ENCODE results near the gene RNF141.

Gene RNF141

GRCh38 chr11:10540915-10541560 is at the start of gene RNF141:
Gene RNF141 (minus strand): TSS chr11:10541187. CDS start chr11:10534158, 7,029 bp downstream.
- DNase-seq, result peak; percentile 97

DNA sequence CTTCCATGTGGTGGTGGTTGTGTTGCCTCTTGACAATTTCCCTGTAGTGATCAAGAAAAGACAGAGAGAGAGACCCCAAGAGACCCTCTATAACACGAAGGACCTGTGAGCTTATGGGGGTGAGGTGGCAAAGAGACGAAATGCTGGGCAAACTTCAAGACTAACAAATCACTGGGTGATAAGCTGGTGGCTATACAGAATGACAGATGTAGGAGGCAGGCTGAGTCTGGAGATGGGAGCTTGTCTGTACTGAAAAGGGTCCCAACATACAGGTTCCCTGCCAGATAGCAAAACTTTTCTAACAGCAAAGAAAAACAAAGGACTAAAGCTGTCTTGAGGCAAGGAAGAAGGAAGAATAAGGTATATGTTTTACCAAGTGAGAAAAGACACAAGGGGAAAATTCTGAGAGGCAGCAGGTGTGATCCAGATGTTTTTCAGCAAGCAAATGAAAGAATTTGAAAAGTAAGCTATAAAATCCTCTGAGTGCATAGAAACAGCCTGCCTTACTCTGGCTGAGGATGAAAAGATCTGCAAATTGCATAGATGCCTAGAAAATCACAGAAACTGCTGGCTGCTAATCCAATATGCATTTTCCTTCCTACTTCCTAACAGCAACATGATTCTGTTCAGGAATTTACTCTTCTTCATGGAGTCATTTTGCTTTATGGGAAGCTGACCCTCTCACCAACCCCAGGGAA is 49.4 kb upstream of the RNF141 start:
- DNase-seq, result no peak

- DNase-seq, result no peak
Measured at GRCh38 chr11:10588904-10589303, 47.9 kb upstream of the RNF141 start.

DNA sequence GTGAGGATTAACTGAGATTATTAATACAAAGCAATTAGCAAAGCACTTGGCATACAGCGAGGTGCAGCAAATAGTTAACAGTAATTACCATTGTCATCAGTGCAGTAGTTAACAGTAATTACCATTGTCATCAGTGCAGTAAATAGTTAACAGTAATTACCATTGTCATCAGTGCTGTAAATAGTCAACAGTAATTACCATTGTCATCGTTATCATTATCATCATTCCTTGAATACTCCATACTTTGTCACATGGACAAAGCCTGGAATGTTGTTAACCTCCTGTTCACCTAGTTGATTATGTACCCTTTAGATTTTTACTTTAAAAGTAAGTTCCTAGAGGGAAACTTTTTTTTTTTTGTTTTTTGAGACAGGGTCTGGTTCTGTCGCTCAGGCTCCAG is 47.0 kb upstream of the RNF141 start:
- DNase-seq, result no peak

DNA sequence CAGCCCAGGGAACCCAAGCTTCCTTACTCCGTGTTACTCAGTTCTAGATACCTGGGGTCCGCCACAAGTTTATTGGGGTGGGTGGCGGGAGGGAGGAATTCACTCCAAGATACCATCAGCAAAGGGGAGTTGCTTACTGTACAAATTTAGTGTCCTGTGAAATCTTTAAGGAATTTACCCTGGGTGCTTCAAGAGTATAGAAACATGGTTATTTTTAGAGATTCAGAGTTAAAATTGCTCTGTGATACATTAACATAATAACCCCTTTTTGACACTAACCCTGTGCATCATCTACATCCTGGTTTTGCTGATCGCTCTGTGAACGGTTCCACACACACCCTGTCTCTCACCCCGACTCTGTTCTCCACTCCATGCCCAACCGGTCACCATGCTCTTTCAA is 46.4 kb upstream of the RNF141 start:
- no peak for DNase-seq

GRCh38 chr11:10584071-10584501 is 43.1 kb upstream of the RNF141 start:
- DNase-seq, result no peak

DNA sequence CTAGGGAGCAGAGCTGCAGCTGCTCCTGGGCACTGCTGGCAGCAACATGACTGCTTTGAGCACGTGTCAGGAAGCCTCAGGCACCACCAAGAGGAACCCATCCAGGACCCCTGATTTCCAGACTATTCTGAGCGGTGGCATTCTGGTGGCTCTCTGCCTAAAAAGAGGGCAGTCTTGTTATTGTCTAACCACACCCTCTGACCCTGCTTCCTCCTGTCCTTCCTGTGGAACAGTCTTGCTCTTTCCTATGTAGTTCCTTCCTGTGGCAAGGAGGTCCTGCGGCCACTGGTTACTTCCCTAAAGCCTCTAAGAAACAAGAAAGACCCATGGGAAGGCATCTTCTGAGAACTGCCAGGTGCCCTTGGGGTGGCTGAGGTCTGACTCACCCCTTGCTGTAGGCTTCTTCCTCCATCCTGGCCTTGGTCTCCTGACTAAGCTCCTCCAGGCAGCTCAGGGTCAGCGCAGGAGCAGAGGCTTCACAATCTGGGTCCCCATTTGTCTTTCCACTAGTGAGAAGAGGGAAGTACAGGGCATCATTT is 40.6 kb upstream of the RNF141 start:
- no peak for DNase-seq

DNA sequence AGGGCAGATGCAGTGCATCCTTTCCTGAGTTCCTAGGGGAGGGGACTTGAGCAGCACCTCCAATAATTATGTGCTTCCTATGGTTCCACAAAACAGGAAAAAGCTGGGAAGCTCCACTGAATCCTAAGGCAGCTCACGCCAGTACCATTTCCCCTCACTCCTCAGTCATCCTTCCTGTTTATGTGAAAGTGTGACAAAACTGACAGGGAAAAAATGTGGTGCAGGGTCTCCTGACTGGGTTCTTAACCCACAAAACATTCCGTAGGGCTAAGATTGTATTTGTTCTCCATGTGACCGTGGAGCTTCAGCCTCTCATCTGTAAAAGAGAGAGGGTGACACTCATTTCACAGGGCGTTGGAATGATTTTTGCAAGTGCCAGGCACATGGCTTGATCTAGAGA is 39.6 kb upstream of the RNF141 start:
- DNase-seq, result no peak

DNA sequence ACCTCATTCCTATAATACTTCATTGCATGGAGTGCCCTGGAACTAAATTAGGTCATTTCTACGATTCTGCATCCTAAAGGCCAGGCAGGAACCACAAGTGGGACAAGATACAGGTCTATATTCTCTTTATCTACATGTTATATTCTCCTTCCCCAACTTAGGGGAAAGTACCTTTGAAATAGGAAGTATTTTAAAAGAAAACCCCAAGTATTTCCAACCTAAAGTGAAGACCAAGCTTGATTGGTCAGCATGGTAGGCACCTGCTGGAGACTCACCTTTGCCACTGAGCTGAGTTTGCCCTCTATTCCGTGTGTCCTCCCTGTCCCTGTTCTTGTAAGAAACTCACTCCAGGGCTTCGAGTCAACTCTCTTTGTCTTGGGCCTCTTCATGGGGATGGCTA is 38.7 kb upstream of the RNF141 start:
- no peak for DNase-seq

DNA sequence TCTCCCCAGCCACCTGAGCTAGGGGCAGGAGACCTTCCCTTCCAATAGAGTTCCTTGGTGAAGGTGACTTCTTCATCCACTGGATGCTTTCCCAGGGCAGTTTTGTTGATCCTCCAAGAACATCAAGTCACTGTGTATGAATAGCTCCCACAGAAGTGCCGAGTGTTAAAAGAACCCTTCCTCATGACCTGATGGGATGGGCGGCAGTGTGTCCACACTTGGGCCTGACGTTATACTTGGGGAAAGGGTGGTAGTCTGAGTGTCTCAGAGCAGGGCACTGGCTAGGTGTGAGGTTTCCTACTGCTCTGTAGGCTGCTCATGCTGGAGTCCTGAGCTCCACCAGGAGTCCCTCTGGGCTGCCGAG is 35.0 kb upstream of the RNF141 start:
- DNase-seq, result no peak

DNA sequence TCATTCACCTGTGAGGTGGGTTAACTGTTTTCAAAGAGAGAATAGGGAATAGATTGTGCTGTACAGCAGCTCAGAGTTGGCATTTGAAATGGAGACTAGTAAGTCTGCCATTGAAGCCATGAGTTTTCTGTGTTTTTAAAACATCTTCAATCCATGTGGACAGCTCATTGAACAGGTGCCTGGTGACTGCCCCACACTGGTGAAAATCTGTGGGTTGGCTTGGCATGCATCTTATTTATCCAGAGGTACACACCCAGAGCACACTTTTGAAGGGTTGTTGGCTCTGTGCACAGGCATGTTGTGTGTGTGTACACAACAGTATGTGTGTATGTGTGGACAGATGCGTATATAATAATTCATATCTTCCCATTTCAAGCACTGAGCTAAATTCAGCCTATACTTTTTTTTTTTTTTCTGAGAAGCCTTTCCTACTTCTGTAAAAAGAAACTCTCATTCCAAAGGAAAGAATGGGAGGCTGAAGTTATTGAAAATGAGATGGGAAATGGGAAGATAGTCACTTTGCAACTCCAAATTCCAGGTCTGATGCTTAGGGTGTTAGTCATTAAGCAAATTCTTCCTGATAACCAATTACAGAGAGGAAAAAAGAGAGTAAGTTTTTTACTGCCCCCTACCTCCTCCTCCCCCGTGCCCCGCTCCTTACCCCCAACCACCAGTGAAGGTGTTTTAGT is 34.5 kb upstream of the RNF141 start:
- DNase-seq, result no peak

DNA sequence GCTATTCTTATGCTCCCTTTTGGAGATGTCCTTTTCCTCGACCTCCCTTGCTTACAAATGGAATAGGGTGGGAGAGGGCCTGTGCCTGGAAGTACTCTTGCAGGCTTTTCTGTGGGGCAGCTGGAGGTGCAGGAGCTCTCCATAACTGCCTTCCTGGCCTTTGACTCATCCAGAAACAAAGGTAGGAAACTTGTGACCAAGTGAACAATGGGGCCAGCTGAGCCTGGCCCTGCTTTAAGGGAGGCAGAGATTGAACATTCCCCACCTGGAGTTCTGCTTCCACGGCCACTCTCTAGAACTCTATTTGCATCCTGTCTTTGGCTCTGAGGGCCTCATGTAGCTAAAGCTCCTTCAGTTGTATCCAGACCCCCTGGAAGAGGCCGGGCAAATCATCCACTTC is 32.6 kb upstream of the RNF141 start:
- DNase-seq, result no peak

DNA sequence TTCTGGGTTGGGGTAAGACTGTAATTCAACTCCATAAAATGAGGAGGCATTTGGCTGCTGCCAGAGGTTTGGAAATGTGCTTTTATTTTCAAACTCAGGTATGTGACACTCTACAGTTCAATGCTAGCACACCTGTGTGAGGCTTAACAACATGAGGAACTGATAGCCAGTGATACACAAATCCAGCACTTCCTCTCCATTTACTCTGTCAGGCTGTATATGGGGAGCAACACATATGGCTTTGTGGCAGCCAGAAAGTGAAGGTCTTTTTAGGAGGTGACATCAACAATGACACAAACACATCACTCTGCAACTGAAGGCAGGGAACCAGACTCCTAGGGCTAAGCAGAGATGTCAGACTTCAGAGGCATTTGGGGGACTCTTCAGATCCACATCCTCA is 32.0 kb upstream of the RNF141 start:
- no peak for DNase-seq

GRCh38 chr11:10572533-10572932 is 31.5 kb upstream of the RNF141 start:
- no peak for DNase-seq

GRCh38 chr11:10568486-10568941 is 27.5 kb upstream of the RNF141 start, which contains the start of gene LYVE1:
Gene LYVE1 (minus strand): TSS chr11:10568665. CDS start chr11:10568532, 133 bp downstream.
- DNase-seq, result no peak

- no peak for DNase-seq
Measured at GRCh38 chr11:10567446-10567845, 26.5 kb upstream of the RNF141 start.

DNA sequence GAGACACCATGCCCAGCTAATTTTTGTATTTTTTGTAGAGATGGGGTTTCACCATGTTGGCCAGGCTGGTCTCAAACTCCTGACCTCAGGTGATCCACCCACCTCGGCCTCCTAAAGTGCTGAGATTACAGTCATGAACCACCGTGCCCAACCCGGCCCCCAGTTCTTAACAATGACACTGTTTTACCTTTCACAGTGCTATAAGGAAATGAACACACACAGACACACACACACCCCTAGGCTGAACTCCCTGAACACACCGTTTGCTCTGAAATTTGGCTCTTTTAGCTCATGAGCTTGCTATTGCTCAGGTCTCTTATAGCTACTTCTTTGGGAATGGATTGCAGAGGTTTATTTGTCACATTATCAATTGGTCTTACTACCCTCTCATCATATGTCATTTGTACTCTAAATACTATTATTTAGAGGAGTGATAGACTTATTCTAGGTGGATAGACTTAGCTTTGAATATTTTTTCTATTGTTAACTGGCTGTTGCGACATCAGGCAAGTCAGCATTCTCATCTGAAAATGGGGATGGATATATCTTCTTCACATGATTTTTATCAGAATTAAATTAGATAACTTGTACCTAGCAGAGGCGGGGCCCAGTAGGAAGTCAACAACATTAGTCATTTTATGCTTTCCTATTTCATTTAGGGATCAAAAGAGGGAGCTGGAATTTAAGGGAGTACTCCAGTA is 25.4 kb upstream of the RNF141 start:
- DNase-seq, result no peak

DNA sequence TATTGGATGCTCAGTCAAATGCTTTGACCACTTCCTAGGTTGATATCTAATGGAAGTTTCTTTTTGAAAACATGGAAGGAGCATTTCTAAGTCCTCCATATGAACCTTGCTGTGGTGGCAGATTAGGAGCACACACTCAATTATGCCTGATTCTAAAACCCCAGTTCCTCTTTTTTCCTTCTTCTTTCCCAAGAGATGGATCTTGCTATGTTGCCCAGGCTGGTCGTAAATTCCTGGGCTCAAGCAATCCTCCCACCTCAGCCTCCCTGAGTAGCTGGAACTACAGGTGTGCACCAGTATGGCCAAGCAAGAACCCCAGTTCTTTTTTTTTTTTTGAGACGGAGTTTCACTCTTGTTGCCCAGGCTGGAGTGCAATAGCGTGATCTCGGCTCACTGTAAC is 24.5 kb upstream of the RNF141 start:
- no peak for DNase-seq

GRCh38 chr11:10564696-10565318 is 23.8 kb upstream of the RNF141 start:
- no peak for DNase-seq

DNA sequence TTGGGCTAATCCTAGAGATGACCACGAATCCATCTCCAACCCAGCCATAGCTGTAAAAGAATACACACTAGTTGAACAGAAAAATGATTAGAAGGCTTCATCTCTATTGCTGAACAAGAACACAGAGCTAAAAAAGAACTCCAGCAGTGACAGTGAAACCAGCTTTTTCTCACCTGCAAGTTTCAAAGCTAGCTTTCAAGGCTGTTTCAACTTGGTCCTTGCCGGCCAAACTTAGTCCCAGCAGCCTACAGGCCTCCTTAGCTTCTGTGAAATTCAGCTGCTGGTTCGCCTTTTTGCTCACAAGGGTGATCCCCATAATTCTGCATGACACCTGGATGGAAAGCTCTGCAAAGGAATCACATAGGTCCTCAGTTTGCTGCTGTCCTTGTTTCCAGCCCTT is 23.0 kb upstream of the RNF141 start:
- no peak for DNase-seq

GRCh38 chr11:10561947-10562346 is 21.0 kb upstream of the RNF141 start:
- DNase-seq, result no peak

DNA sequence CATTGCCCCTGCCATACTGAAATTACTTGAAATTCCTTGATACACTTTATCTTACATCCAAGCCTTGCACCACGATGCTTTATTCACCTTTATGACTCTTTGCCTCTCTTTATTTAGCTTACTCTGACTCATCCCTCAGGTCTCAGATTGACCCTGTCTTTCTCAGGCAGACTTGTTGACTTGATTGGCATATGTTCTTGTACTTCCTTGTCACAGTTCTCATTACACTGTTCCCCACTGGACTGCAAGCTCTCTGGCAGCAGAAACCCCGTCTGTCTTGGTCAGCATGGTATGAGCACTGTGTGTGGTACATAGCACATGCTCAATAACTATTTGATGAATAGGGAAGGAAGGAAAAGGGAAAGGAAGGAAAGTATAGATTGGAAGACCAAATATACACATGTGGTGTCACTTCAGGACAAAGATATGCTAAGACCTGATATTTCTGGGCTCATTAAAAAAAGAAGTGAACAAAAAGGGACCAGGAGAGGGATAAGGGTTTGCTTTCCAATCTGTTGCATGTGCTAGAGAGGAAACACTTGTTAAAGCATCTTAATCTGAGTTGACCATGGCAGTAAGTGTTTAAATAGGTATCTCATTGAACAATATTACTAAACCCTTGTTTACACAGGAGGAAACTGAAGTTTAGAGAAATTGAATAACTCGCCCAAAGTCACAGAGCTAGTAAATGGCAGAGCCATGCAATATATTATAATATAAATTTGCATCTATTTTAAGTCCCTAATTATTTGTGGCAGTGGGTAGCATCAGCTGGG is 20.2 kb upstream of the RNF141 start:
- no peak for DNase-seq

Data from NCI-H1092 treated with DMSO at 0.1 percent for 48 hours (cell line).